Tibial nerve (tissue), 3 donors: ENCODE data around the gene MANEAL.

Experiments used
- CTCF ChIP-seq, 5 experiments: fragments of 200-600 bp in 3 of 5; fragments of 450-650 bp in 2 of 5; sonication (generic) in 3 of 5; IDR thresholded peaks; one replicate each; pipeline ENCODE4 v1.5.1; 2016 to 2019; ENCODE audit warnings: antibody characterized with exemption in 5 of 5, mild to moderate bottlenecking in 3 of 5, moderate library complexity in 2 of 5
- POLR2A ChIP-seq, 2 donors: fragments of 450-650 bp; IDR thresholded peaks; one replicate each; pipeline ENCODE4 v1.6.1; 2017; ENCODE audit warnings: antibody characterized with exemption in 2 of 2, mild to moderate bottlenecking in 2 of 2, moderate library complexity in 2 of 2

- TF ChIP-seq CTCF (IDR thresholded peaks at IDR 0.05) (no peak), POLR2A (IDR thresholded peaks at IDR 0.05) (no peak)
Observed at GRCh38 chr1:37752583-37753471, 40.8 kb upstream of the MANEAL start.
